Activated T-helper 2 cell treated with anti-CD3 and anti-CD28 coated beads, Interferon-gamma antibody, Interleukin-2, Interleukin-4, amounts not matched to agents 10 μg/mL and 5 μg/mL and 100 μg/mL, durations not matched to agents 14 hours and 24 hours and 36 hours (primary cell): ENCODE data around the gene MRPL42. TPM values are rescaled to one million over a fixed set of nuclear protein-coding genes. Genes with fewer than 3 reads are reported as not detected.
"Not testable (repeated sequence)": the region's sequence is repeated elsewhere in the genome, so short reads cannot be mapped to it uniquely, and the experiment has no call there.

Experiments used
- DNase-seq: peaks from one replicate; pipeline ENCODE4 v3.0.0; 2021; ENCODE audit warnings: low spot score
- H3K27ac Mint-ChIP-seq: one replicate; pipeline ENCODE4 v1.8.0; 2021; ENCODE audit warnings: mixed read lengths
- H3K27me3 Mint-ChIP-seq: one replicate; pipeline ENCODE4 v1.8.0; 2021; ENCODE audit warnings: low read depth, mixed read lengths
- H3K36me3 Mint-ChIP-seq: one replicate; pipeline ENCODE4 v1.8.0; 2021; ENCODE audit warnings: low read depth, mixed read lengths
- H3K4me1 Mint-ChIP-seq: one replicate; pipeline ENCODE4 v1.8.0; 2021; ENCODE audit warnings: low read depth, mixed read lengths
- H3K4me3 Mint-ChIP-seq: one replicate; pipeline ENCODE4 v1.8.0; 2021; ENCODE audit warnings: low read depth, mild to moderate bottlenecking, moderate library complexity, mixed read lengths
- H3K9me3 Mint-ChIP-seq: one replicate; pipeline ENCODE4 v1.8.0; 2021; ENCODE audit warnings: mixed read lengths
- intact Hi-C: fragments of 100-400 bp; cut with micrococcal nuclease; formaldehyde crosslinking; loops from one replicate; pipeline ENCODE4 v1.15.1; 2023
- total RNA-seq: library from RNA; stranded (reverse); gene quantifications from 2 replicates; pipeline ENCODE4 v1.2.3, GENCODE V29; 2022

Gene MRPL42
- total RNA-seq: 80.5 and 89.3 TPM in 2 replicates

GRCh38 chr12:93467351-93468007 lies at the start of gene MRPL42:
TSS of gene MRPL42 (plus strand) at chr12:93467514. CDS start at chr12:93469286, 1,772 bp downstream.
- intact Hi-C loops: loop anchor here (1.0 kb wide), 3 partner anchors 25 to 104 kb away; partner anchors contain the start of gene NUDT4
- DNase-seq: peak; percentile 91
- H3K27me3 Mint-ChIP-seq: no peaks in the 10 kb centered on the region
- H3K9me3 Mint-ChIP-seq: no peaks in the 10 kb centered on the region
- peak within 1 kb of the TSS; percentile 86 for H3K4me3 Mint-ChIP-seq
- peaks cover 23% of the 10 kb centered on the region for H3K36me3 Mint-ChIP-seq
- H3K27ac Mint-ChIP-seq: peak within 1 kb of the TSS; percentile 86
- H3K4me1 Mint-ChIP-seq: peaks cover 29% of the 10 kb centered on the region

GRCh38 chr12:93417967-93418480 lies 49.3 kb upstream of the MRPL42 start:
- Mint-ChIP-seq H3K9me3 (no peaks in the 10 kb centered on the region), H3K36me3 (peaks cover 30% of the 10 kb centered on the region), H3K27me3 (no peaks in the 10 kb centered on the region), H3K27ac (peak overlapping the region; percentile 3), H3K4me1 (peaks cover 69% of the 10 kb centered on the region), H3K4me3 (no peak overlapping the region)
- DNase-seq: no peak
- intact Hi-C loops: loop anchor here (2.0 to 5.0 kb wide), 4 partner anchors 37 to 684 kb away; partner anchors contain the start of gene EEA1

GRCh38 chr12:93419388-93420034 lies 47.8 kb upstream of the MRPL42 start:
- Mint-ChIP-seq H3K4me3 (no peak overlapping the region), H3K27me3 (no peaks in the 10 kb centered on the region), H3K9me3 (no peaks in the 10 kb centered on the region), H3K36me3 (peaks cover 21% of the 10 kb centered on the region), H3K27ac (no peak overlapping the region), H3K4me1 (peaks cover 69% of the 10 kb centered on the region)
- no peak for DNase-seq
- intact Hi-C loops: loop anchor here (1.0 to 5.0 kb wide), 6 partner anchors 13 to 683 kb away; partner anchors contain the start of genes EEA1 and UBE2N

- Mint-ChIP-seq H3K27ac (no peak overlapping the region), H3K4me1 (peaks cover 68% of the 10 kb centered on the region), H3K36me3 (peaks cover 15% of the 10 kb centered on the region), H3K27me3 (no peaks in the 10 kb centered on the region), H3K9me3 (no peaks in the 10 kb centered on the region), H3K4me3 (no peak overlapping the region)
- no peak for DNase-seq
- intact Hi-C loops: no loop called here
These were observed 45.3 kb upstream of the MRPL42 start for GRCh38 chr12:93422050-93422449.

GRCh38 chr12:93425736-93426411 lies 41.4 kb upstream of the MRPL42 start:
- Mint-ChIP-seq H3K27ac (no peak overlapping the region), H3K4me1 (peaks cover 59% of the 10 kb centered on the region), H3K36me3 (peaks cover 30% of the 10 kb centered on the region), H3K9me3 (no peaks in the 10 kb centered on the region), H3K4me3 (no peak overlapping the region), H3K27me3 (no peaks in the 10 kb centered on the region)
- intact Hi-C loops: no loop called here
- DNase-seq: no peak

GRCh38 chr12:93426412-93426805 lies 40.9 kb upstream of the MRPL42 start:
- Mint-ChIP-seq H3K9me3 (no peaks in the 10 kb centered on the region), H3K4me3 (no peak overlapping the region), H3K36me3 (peaks cover 30% of the 10 kb centered on the region), H3K27me3 (no peaks in the 10 kb centered on the region), H3K27ac (no peak overlapping the region), H3K4me1 (peaks cover 56% of the 10 kb centered on the region)
- intact Hi-C loops: no loop called here
- no peak for DNase-seq

- Mint-ChIP-seq H3K4me3 (no peak overlapping the region), H3K4me1 (peaks cover 49% of the 10 kb centered on the region), H3K36me3 (peaks cover 25% of the 10 kb centered on the region), H3K27me3 (no peaks in the 10 kb centered on the region), H3K9me3 (no peaks in the 10 kb centered on the region), H3K27ac (no peak overlapping the region)
- intact Hi-C loops: no loop called here
- no peak for DNase-seq
These were observed 39.3 kb upstream of the MRPL42 start for GRCh38 chr12:93427779-93428564.

- Mint-ChIP-seq H3K36me3 (peaks cover 25% of the 10 kb centered on the region), H3K27me3 (no peaks in the 10 kb centered on the region), H3K27ac (no peak overlapping the region), H3K4me3 (no peak overlapping the region), H3K9me3 (no peaks in the 10 kb centered on the region), H3K4me1 (peaks cover 46% of the 10 kb centered on the region)
- no peak for DNase-seq
- intact Hi-C loops: no loop called here
These were observed 37.9 kb upstream of the MRPL42 start for GRCh38 chr12:93429448-93429847.

GRCh38 chr12:93429852-93430251 lies 37.5 kb upstream of the MRPL42 start:
- intact Hi-C loops: loop anchor here (10.0 kb wide), 2 partner anchors 355 to 1785 kb away; partner anchors contain the start of genes FGD6 and VEZT

GRCh38 chr12:93430280-93430679 lies 37.0 kb upstream of the MRPL42 start:
- Mint-ChIP-seq H3K27me3 (no peaks in the 10 kb centered on the region), H3K4me3 (no peak overlapping the region), H3K36me3 (peaks cover 25% of the 10 kb centered on the region), H3K4me1 (peaks cover 43% of the 10 kb centered on the region), H3K9me3 (no peaks in the 10 kb centered on the region), H3K27ac (no peak overlapping the region)
- DNase-seq: no peak
- intact Hi-C loops: loop anchor here (10.0 kb wide), 2 partner anchors 355 to 1785 kb away; partner anchors contain the start of genes FGD6 and VEZT

More at GRCh38 chr12:93429852-93430251, 37.5 kb upstream of the MRPL42 start:
- H3K4me1 Mint-ChIP-seq: peaks cover 43% of the 10 kb centered on the region
- H3K27ac Mint-ChIP-seq: no peak overlapping the region
- no peaks in the 10 kb centered on the region for H3K27me3 Mint-ChIP-seq
- H3K36me3 Mint-ChIP-seq: peaks cover 25% of the 10 kb centered on the region
- H3K4me3 Mint-ChIP-seq: no peak overlapping the region
- H3K9me3 Mint-ChIP-seq: no peaks in the 10 kb centered on the region
- no peak for DNase-seq

GRCh38 chr12:93432031-93432430 lies 35.3 kb upstream of the MRPL42 start:
- not testable (repeated sequence) for H3K9me3 Mint-ChIP-seq, H3K4me3 Mint-ChIP-seq, H3K27me3 Mint-ChIP-seq, DNase-seq
- H3K36me3 Mint-ChIP-seq: peaks cover 26% of the 10 kb centered on the region
- H3K4me1 Mint-ChIP-seq: peaks cover 37% of the 10 kb centered on the region
- H3K27ac Mint-ChIP-seq: peak overlapping the region; percentile 9
- intact Hi-C loops: loop anchor here (10.0 kb wide), 2 partner anchors 353 to 1783 kb away; partner anchors contain the start of genes FGD6 and VEZT
